Prostate gland (tissue), 2 donors: Measurements from ENCODE around the gene WWOX. TPM values are rescaled to one million over a fixed set of nuclear protein-coding genes. Genes with fewer than 3 reads are reported as not detected.

Source experiments
- DNase-seq: peaks from one replicate; pipeline ENCODE4 v3.0.0-alpha.2; 2019; ENCODE audit warnings: low spot score
- H3K27ac ChIP-seq, 2 donors: fragments of 200-600 bp; sonication (generic); 2 replicates each; pipeline ENCODE4 v1.5.1; 2017 to 2019
- H3K27me3 ChIP-seq: fragments of 200-600 bp; sonication (generic); replicated peaks from 2 replicates; pipeline ENCODE4 v1.5.1; 2019; ENCODE audit not compliant: insufficient read depth
- H3K36me3 ChIP-seq, 2 donors: fragments of 200-600 bp; sonication (generic); 1 replicate in 1 of 2; 2 replicates in 1 of 2; pipeline versions ENCODE4 v1.5.1 to v1.8.1; 2017 to 2019
- H3K4me1 ChIP-seq: fragments of 200-600 bp; sonication (generic); replicated peaks from 2 replicates; pipeline ENCODE4 v1.5.1; 2019
- H3K4me3 ChIP-seq, 2 donors: fragments of 200-600 bp; sonication (generic); 2 replicates each; pipeline ENCODE4 v1.5.1; 2017 to 2019
- H3K9me3 ChIP-seq: fragments of 200-600 bp; sonication (generic); 2 replicates; pipeline ENCODE4 v1.5.1; 2017
- CTCF ChIP-seq, 4 experiments: fragments of 200-600 bp in 2 of 4; fragments of 450-650 bp in 2 of 4; sonication (generic) in 2 of 4; IDR thresholded peaks; 1 replicate in 3 of 4; 2 replicates in 1 of 4; pipeline ENCODE4 v1.5.1; 2016 to 2019; ENCODE audit warnings: antibody characterized with exemption in 4 of 4, mild to moderate bottlenecking in 2 of 4, moderate library complexity in 2 of 4
- POLR2A ChIP-seq: fragments of 450-650 bp; IDR thresholded peaks from one replicate; pipeline ENCODE4 v1.6.1; 2016; ENCODE audit warnings: antibody characterized with exemption, mild to moderate bottlenecking
- POLR2AphosphoS5 ChIP-seq: sonication (generic); formaldehyde crosslinking; IDR thresholded peaks from one replicate; pipeline ENCODE4 v1.6.1; 2017; ENCODE audit warnings: antibody characterized with exemption
- WGBS: methylation state at CpG from one replicate; pipeline ENCODE4 v1.1.5; 2018; 5-methylcytosine and 5-hydroxymethylcytosine counted together
- intact Hi-C: fragments of 100-400 bp; cut with DNase I; formaldehyde crosslinking; loops from one replicate; pipeline ENCODE4 v1.14.2; 2022
- total RNA-seq, 2 donors: library from RNA; depleted of rRNA; stranded (reverse); fragments of >200 nt; gene quantifications; one replicate each; pipeline ENCODE4 v1.1.0, GENCODE V29; 2016

The WWOX gene
- total RNA-seq, 2 donors from 2014 or later: 93.2 to 99.4 TPM

GRCh38 chr16:79054211-79054984, 954.9 kb downstream of the WWOX start:
- no peaks in the 10 kb centered on the region for H3K27me3 ChIP-seq
- H3K36me3 ChIP-seq: no peaks in the 10 kb centered on the region
- no peak overlapping the region for H3K27ac ChIP-seq
- H3K4me1 ChIP-seq: no peaks in the 10 kb centered on the region
- no peak overlapping the region for H3K4me3 ChIP-seq
- no peak for DNase-seq
- WGBS: 64% methylated on average over 13 of the region's 13 CpGs
- no peak for TF ChIP-seq POLR2A
- TF ChIP-seq CTCF (IDR thresholded peaks at IDR 0.05): no peak
- no peak for TF ChIP-seq POLR2AphosphoS5
- intact Hi-C loops: no loop called here
- no peaks in the 10 kb centered on the region for H3K9me3 ChIP-seq

GRCh38 chr16:79055251-79055970, 956.0 kb downstream of the WWOX start:
- intact Hi-C loops: no loop called here
- H3K27me3 ChIP-seq: no peaks in the 10 kb centered on the region

DNA sequence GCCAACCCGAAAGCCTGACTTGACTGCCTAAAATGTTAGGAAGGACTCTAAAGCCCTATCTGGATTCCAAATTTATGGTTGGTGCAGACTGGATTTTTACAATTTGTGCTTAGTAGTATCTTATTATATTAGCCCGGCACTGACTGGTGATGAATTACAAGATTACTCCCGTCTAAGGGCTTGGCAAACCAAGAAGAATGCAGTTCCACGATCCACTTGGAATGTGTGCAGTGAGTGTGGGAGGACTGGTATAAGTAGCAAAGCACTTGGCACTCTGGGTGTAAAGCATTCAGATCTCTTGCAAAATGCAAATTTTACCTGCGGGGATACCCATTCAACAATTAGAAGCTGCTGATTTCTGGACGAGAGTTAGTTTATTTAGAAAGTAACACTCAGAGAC, 961.7 kb downstream of the WWOX start:
- no peaks in the 10 kb centered on the region for H3K9me3 ChIP-seq
- TF ChIP-seq POLR2AphosphoS5 (no peak), CTCF (IDR thresholded peaks at IDR 0.05) (no peak), POLR2A (no peak)
- H3K4me3 ChIP-seq: no peak overlapping the region
- intact Hi-C loops: loop anchor here (10.0 kb wide), 1 partner anchor 784 kb away; no protein-coding TSS in a partner anchor
- DNase-seq: no peak
- no peak overlapping the region for H3K27ac ChIP-seq
- 27% methylated on average over 6 of the region's 6 CpGs for WGBS
- no peaks in the 10 kb centered on the region for H3K27me3 ChIP-seq
- no peaks in the 10 kb centered on the region for H3K4me1 ChIP-seq
- H3K36me3 ChIP-seq: no peaks in the 10 kb centered on the region

More at GRCh38 chr16:79055251-79055970, 956.0 kb downstream of the WWOX start:
- no peak overlapping the region for H3K4me3 ChIP-seq
- H3K9me3 ChIP-seq: no peaks in the 10 kb centered on the region
- no peaks in the 10 kb centered on the region for H3K36me3 ChIP-seq
- no peak for TF ChIP-seq POLR2A
- no peak for TF ChIP-seq CTCF (IDR thresholded peaks at IDR 0.05)
- TF ChIP-seq POLR2AphosphoS5: no peak
- DNase-seq: no peak
- H3K27ac ChIP-seq: no peak overlapping the region
- WGBS: 100% methylated on average over 3 of the region's 3 CpGs
- H3K4me1 ChIP-seq: no peaks in the 10 kb centered on the region

GRCh38 chr16:79062336-79062735, 962.9 kb downstream of the WWOX start:
- no peak for DNase-seq
- H3K4me1 ChIP-seq: no peaks in the 10 kb centered on the region
- no peaks in the 10 kb centered on the region for H3K9me3 ChIP-seq
- intact Hi-C loops: loop anchor here (10.0 kb wide), 1 partner anchor 782 kb away; no protein-coding TSS in a partner anchor
- H3K36me3 ChIP-seq: no peaks in the 10 kb centered on the region
- no peak overlapping the region for H3K27ac ChIP-seq
- no peak for TF ChIP-seq POLR2AphosphoS5
- TF ChIP-seq CTCF (IDR thresholded peaks at IDR 0.05): no peak
- no peak for TF ChIP-seq POLR2A
- H3K4me3 ChIP-seq: no peak overlapping the region
- 72% methylated on average over 6 of the region's 6 CpGs for WGBS
- H3K27me3 ChIP-seq: no peaks in the 10 kb centered on the region
